Gastrocnemius medialis (tissue), 4 donors: ENCODE results near the gene TMEM59L. TPM values are rescaled to one million over a fixed set of nuclear protein-coding genes. Genes with fewer than 3 reads are reported as not detected.

ENCODE experiments used
- ATAC-seq, 2 donors: fragments of 150-250 bp; one replicate each; pipeline ENCODE4 v1.9.1; 2016
- DNase-seq, 2 donors: peaks; one replicate each; pipeline ENCODE4 v3.0.0-alpha.2; 2019
- H3K27ac ChIP-seq, 4 donors: fragments of 200-600 bp; sonication (generic); 1 replicate in 1 of 4; 2 replicates in 3 of 4; pipeline ENCODE4 v1.5.1; 2016 to 2018; ENCODE audit warnings: mild to moderate bottlenecking in 2 of 4, moderate library complexity in 1 of 4
- H3K27me3 ChIP-seq, 3 donors: fragments of 200-600 bp; sonication (generic) in 2 of 3; 1 replicate in 1 of 3; 2 replicates in 2 of 3; pipeline versions ENCODE4 v1.5.1 to v1.6.0; 2016 to 2019; ENCODE audit warnings: mild to moderate bottlenecking in 1 of 3, moderate library complexity in 1 of 3
- H3K36me3 ChIP-seq, 2 donors: fragments of 200-600 bp; sonication (generic) in 1 of 2; one replicate each; pipeline ENCODE4 v1.5.1; 2017 to 2018
- H3K4me1 ChIP-seq, 2 donors: fragments of 200-600 bp; sonication (generic) in 1 of 2; one replicate each; pipeline ENCODE4 v1.5.1; 2016 to 2017; ENCODE audit warnings: mild to moderate bottlenecking in 2 of 2
- H3K4me3 ChIP-seq, 4 donors: fragments of 200-600 bp; sonication (generic) in 3 of 4; 1 replicate in 1 of 4; 2 replicates in 3 of 4; pipeline ENCODE4 v1.5.1; 2016 to 2019; ENCODE audit warnings: mild to moderate bottlenecking in 2 of 4
- H3K9me3 ChIP-seq, 3 donors: fragments of 200-600 bp; sonication (generic) in 2 of 3; 1 replicate in 1 of 3; 2 replicates in 2 of 3; pipeline ENCODE4 v1.5.1; 2016 to 2019
- POLR2A ChIP-seq, 2 donors: fragments of 450-650 bp; IDR thresholded peaks; one replicate each; pipeline ENCODE4 v1.6.1; 2017; ENCODE audit warnings: antibody characterized with exemption in 2 of 2, mild to moderate bottlenecking in 2 of 2, moderate library complexity in 2 of 2
- in situ Hi-C, 4 donors: fragments of 200-750 bp; cut with MboI; loops; one replicate each; pipeline versions ENCODE4 v1.15.0 to v1.8.0; 2017; ENCODE audit warnings: low sequenced_read_pairs in 4 of 4
- intact Hi-C: fragments of 100-400 bp; cut with DNase I; formaldehyde crosslinking; loops from one replicate; pipeline ENCODE4 v1.15.1; 2023; ENCODE audit warnings: low total_unique reads
- total RNA-seq, 4 donors: library from RNA; depleted of rRNA; stranded (reverse); fragments of >200 nt; gene quantifications; one replicate each; pipeline versions ENCODE4 v1.1.0 to v1.2.3, GENCODE V29; 2016
- TF ChIP-seq, protein P1 (sequence below), 5 experiments: fragments of 450-650 bp in 3 of 5; fragments of 200-600 bp in 2 of 5; sonication (generic) in 2 of 5; IDR thresholded peaks in 4 of 5; conservative IDR thresholded peaks in 1 of 5; 1 replicate in 4 of 5; 2 replicates in 1 of 5; pipeline ENCODE4 v1.5.1; 2016 to 2019; ENCODE audit warnings: antibody characterized with exemption in 5 of 5, mild to moderate bottlenecking in 3 of 5, moderate library complexity in 3 of 5

The TMEM59L gene
- total RNA-seq, 4 donors from 2014 or later: 0.20 to 2.1 (median 0.36) TPM; not detected in 1

DNA sequence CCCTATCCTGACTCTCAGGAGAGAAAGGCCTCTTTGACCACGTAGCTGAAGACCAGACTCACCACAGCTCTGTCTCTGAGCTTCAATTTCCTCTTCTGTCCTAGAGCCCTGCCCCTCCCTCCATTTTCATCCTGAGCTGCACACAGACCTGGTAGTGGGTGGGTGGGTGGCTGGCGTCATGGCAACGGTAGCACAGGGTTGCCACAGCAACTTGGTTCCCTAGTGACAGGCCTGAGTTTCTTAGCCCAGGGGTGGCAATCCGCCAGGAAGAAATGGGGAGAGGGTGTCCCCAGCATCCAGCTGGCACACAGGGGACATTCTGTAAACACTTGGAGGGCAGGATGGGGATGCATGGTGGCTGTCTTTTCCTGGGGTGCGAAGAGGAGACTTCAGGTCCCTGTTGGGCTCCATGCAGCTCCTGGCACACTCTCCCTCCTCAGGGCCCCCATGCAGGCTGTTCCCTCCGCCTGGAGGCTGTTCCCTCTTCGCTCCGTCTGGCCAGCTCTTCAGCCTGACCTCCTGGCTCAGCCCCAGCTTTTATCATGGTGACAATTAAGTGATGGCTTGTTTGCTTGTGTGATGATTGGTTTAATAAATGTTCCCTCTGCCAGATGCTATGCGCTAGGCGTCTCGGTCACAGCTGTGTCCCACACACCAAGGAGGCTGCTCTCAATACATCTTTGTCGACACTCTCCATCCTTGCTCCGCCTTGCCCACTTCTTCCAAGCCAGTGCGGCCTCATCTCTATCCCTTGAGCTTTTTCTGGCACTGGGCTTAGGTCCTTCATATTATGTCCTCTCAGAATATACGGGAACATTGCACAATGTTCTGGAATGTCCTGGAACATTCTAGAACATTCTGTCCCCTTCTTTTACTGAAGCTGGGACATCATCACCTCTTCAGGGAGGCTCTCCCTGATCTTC lies 16.8 kb downstream of the TMEM59L start:
- intact Hi-C loops (loop anchor here (10.0 kb wide), 1 partner anchor 685 kb away; no protein-coding TSS in a partner anchor), in situ Hi-C loops (no loop called here)
- H3K27me3 ChIP-seq: no peaks in the 10 kb centered on the region
- H3K36me3 ChIP-seq: no peaks in the 10 kb centered on the region
- TF ChIP-seq, protein P1, sequence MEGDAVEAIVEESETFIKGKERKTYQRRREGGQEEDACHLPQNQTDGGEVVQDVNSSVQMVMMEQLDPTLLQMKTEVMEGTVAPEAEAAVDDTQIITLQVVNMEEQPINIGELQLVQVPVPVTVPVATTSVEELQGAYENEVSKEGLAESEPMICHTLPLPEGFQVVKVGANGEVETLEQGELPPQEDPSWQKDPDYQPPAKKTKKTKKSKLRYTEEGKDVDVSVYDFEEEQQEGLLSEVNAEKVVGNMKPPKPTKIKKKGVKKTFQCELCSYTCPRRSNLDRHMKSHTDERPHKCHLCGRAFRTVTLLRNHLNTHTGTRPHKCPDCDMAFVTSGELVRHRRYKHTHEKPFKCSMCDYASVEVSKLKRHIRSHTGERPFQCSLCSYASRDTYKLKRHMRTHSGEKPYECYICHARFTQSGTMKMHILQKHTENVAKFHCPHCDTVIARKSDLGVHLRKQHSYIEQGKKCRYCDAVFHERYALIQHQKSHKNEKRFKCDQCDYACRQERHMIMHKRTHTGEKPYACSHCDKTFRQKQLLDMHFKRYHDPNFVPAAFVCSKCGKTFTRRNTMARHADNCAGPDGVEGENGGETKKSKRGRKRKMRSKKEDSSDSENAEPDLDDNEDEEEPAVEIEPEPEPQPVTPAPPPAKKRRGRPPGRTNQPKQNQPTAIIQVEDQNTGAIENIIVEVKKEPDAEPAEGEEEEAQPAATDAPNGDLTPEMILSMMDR (IDR thresholded peaks at IDR 0.05 in 4 of 5, conservative IDR thresholded peaks at IDR 0.05 in 1 of 5): no peak
- TF ChIP-seq POLR2A (IDR thresholded peaks at IDR 0.05): no peak
- H3K9me3 ChIP-seq: no peaks in the 10 kb centered on the region
- DNase-seq: peak; percentile 60 to 84
- H3K4me3 ChIP-seq: no peak overlapping the region
- H3K4me1 ChIP-seq: peaks cover 0 to 4% of the 10 kb centered on the region in 2 donors
- H3K27ac ChIP-seq: peak overlapping the region; percentile 51 to 77 (median 58)
- peak; percentile 88 to 95 for ATAC-seq

DNA sequence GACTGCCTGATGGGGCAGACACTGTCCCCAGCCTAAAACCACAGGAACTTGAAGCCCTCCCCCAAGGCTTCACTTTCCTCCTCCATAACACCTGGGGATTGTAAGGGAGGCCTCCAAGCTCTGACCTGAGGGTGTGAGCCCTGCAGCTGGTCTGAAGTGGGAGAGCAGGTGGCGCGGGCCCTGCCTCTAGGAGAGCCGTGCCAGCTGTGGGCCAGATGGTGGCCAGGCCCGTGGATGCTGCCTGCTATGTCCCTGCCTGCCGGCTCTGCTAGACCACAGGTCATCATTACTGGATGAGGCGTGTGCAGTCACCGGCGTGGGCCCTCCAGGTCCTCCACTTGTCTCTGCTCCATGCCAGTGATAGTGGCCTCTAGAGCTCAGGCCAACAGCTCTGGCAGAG lies 20.7 kb downstream of the TMEM59L start:
- no peak for TF ChIP-seq POLR2A (IDR thresholded peaks at IDR 0.05)
- TF ChIP-seq, protein P1 (IDR thresholded peaks at IDR 0.05 in 4 of 5, conservative IDR thresholded peaks at IDR 0.05 in 1 of 5): no peak
- H3K27me3 ChIP-seq: no peaks in the 10 kb centered on the region
- DNase-seq (no peak), ATAC-seq (no peak)
- no peak overlapping the region for H3K4me3 ChIP-seq
- H3K9me3 ChIP-seq: no peaks in the 10 kb centered on the region
- H3K27ac ChIP-seq: no peak overlapping the region
- intact Hi-C loops (loop anchor here (10.0 kb wide), 1 partner anchor 681 kb away; no protein-coding TSS in a partner anchor), in situ Hi-C loops (no loop called here)
- no peaks in the 10 kb centered on the region for H3K36me3 ChIP-seq
- peaks cover 11 to 20% of the 10 kb centered on the region in 2 donors for H3K4me1 ChIP-seq

DNA sequence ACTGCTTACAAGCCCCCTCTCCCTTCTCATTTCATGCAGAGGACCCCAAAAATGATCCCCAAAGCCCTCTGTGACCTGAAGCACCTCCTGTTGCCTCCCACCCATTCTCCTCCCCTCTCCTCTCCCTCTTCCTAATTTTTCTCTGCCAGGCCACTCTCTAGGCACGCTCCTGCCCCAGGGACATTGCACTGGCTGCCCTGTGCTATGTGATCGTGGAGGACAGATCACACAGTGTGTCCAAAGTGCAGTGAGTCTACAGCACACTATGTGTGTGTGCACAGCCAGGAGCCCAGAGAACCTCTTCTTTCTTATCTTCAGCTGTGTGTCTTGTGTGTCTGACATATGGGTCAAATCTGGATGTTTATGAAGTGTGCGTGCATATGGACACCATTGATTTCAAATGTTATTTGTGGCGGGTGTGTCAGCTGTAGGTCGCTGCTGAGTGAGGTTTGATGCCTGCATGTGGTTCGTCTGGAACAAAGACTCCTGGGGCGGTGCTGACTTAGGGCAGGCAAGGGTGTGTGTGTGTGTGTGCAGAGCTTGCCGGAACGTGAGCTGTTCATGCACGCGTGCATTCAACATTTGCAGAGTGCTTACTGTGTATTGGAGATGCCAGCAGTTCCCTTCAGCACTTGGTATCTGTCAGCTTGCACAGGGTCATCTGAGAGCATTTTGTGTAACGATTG lies 22.1 kb downstream of the TMEM59L start:
- no peaks in the 10 kb centered on the region for H3K27me3 ChIP-seq
- ATAC-seq: no peak
- intact Hi-C loops (loop anchor here (10.0 kb wide), 1 partner anchor 680 kb away; no protein-coding TSS in a partner anchor), in situ Hi-C loops (no loop called here)
- no peak for DNase-seq
- H3K36me3 ChIP-seq: no peaks in the 10 kb centered on the region
- TF ChIP-seq, protein P1 (IDR thresholded peaks at IDR 0.05 in 4 of 5, conservative IDR thresholded peaks at IDR 0.05 in 1 of 5): no peak
- no peak for TF ChIP-seq POLR2A (IDR thresholded peaks at IDR 0.05)
- H3K27ac ChIP-seq: peak overlapping the region in 1 of 4 donors; percentile 93
- peaks cover 12 to 17% of the 10 kb centered on the region in 2 donors for H3K4me1 ChIP-seq
- no peaks in the 10 kb centered on the region for H3K9me3 ChIP-seq
- H3K4me3 ChIP-seq: no peak overlapping the region

DNA sequence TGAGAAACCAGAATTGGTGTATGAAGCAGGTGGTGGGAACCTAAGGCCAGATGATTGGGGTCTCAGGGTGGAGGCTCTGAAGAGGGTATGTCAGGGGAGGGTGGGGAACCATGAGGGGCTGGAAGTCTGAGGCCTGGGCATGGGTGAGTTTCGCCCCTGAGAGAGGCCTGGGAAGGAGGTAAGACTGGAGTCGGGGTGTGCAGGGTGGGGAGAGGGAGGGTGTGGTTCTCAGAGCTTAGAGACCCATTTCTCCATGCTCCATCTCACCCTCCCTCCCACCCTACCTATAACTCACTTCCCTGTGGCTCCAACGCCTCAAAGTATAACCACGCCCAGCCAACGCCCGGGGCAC lies 23.1 kb downstream of the TMEM59L start:
- Histone ChIP-seq H3K27ac (peak overlapping the region in 2 of 4 donors; percentile 90 to 93), H3K4me3 (peak overlapping the region in 2 of 4 donors; percentile 88 to 99), H3K27me3 (no peaks in the 10 kb centered on the region), H3K4me1 (peaks cover 12 to 17% of the 10 kb centered on the region in 2 donors), H3K36me3 (no peaks in the 10 kb centered on the region), H3K9me3 (no peaks in the 10 kb centered on the region)
- in situ Hi-C loops: no loop called here
- TF ChIP-seq, protein P1 (IDR thresholded peaks at IDR 0.05 in 4 of 5, conservative IDR thresholded peaks at IDR 0.05 in 1 of 5): no peak
- no peak for TF ChIP-seq POLR2A (IDR thresholded peaks at IDR 0.05)
- intact Hi-C loops: loop anchor here (1.0 to 10.0 kb wide), 2 partner anchors 47 to 679 kb away; partner anchors contain the start of gene CRTC1
- ATAC-seq (no peak), DNase-seq (no peak)
